H1 (cell line): ENCODE data around the gene TMEM163. TPM values are rescaled to one million over a fixed set of nuclear protein-coding genes. Genes with fewer than 3 reads are reported as not detected.

Experiments used
- ATF2 ChIP-seq: IDR thresholded peaks from 2 replicates; pipeline ENCODE4 v1.6.1; 2012; ENCODE audit warnings: low read length, inconsistent platforms
- KDM1A ChIP-seq: fragments of 200-600, 300-600 bp; sonication (generic); IDR thresholded peaks from 2 replicates; pipeline ENCODE4 v1.7.1; 2016; ENCODE audit warnings: mild to moderate bottlenecking, low read length, borderline replicate concordance
- polyA plus RNA-seq, 7 experiments: library from polyadenylated mRNA; depleted of rRNA in 3 of 7; stranded (reverse) in 5 of 7; unstranded in 2 of 7; fragments of >200 nt in 5 of 7; fragments of 200-250 nt in 2 of 7; gene quantifications; 1 replicate in 5 of 7; 2 replicates in 1 of 7; 4 replicates in 1 of 7; pipeline versions ENCODE4 v1.2.1 to v1.2.3, GENCODE V29; 2011 to 2013; ENCODE audit warnings: missing spikeins in 2 of 7, mixed read lengths in 2 of 7
- total RNA-seq: library from RNA; stranded (reverse); fragmentation: NEBNext Ultra II Directional; extraction: Animal tissue kit (Norgen Biotek cat#: 25700); gene quantifications from 2 replicates; pipeline ENCODE4 v1.2.1, GENCODE V29; 2021

The TMEM163 gene
- total and polyA plus RNA-seq, 2 of the 8 experiments (the other 6 are each of a cell fraction or from before 2014, with no cell fraction given), result 2.8 to 3.2 TPM

- TF ChIP-seq ATF2 (no peak), KDM1A (no peak)
Measured at GRCh38 chr2:134575888-134576287, 142.9 kb downstream of the TMEM163 start (continued).
